Left cardiac atrium (tissue), 4 donors: ENCODE measurements around the gene TMEM98. TPM values are rescaled to one million over a fixed set of nuclear protein-coding genes. Genes with fewer than 3 reads are reported as not detected.
"Not testable (repeated sequence)": the region's sequence is repeated elsewhere in the genome, so short reads cannot be mapped to it uniquely, and the experiment has no call there.

Experiments
- ATAC-seq, 2 donors: fragments of 200-7000 bp; cut with Tn5 transposase; one replicate each; pipeline ENCODE4 v1.9.1; 2020; ENCODE audit warnings: mild to moderate bottlenecking in 2 of 2, moderate library complexity in 2 of 2
- DNase-seq: peaks from one replicate; pipeline ENCODE4 v3.0.0-alpha.2; 2020
- intact Hi-C, 2 donors: fragments of 100-400 bp; cut with DNase I; formaldehyde crosslinking; loops; one replicate each; pipeline versions ENCODE4 v1.14.1 to v1.15.1; 2022 to 2023
- long read RNA-seq: library from polyadenylated mRNA; unstranded; transcript quantifications from one replicate; pipeline ENCODE4 v2.0.0, GENCODE V29; 2021
- total RNA-seq, 2 donors: library from RNA; stranded (reverse); fragmentation: NEBNext Ultra II Directional; extraction: Animal tissue kit (Norgen Biotek cat#: 25700); gene quantifications; one replicate each; pipeline ENCODE4 v1.2.1, GENCODE V29; 2021
- donor health status: DM: no; HTN: yes; CAD: no.
- donor health status: DM: no; HTN: yes; CAD: no; lungs with severe emphysema.
- donor health status: DM: yes; HTN: yes; CAD: no.
- donor health status: Dilated cardiomyopathy.

Gene TMEM98, protein sequence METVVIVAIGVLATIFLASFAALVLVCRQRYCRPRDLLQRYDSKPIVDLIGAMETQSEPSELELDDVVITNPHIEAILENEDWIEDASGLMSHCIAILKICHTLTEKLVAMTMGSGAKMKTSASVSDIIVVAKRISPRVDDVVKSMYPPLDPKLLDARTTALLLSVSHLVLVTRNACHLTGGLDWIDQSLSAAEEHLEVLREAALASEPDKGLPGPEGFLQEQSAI
- total RNA-seq = 10 to 100 TPM; 29.8 to 36.5 TPM
- long read RNA-seq, full-length matches to known transcripts = 33 of 37 reads
- long read RNA-seq, partial matches to known transcripts = 2 of 37 reads
- long read RNA-seq, other reads (novel, unspliced or antisense) = 2 of 37 reads

DNA sequence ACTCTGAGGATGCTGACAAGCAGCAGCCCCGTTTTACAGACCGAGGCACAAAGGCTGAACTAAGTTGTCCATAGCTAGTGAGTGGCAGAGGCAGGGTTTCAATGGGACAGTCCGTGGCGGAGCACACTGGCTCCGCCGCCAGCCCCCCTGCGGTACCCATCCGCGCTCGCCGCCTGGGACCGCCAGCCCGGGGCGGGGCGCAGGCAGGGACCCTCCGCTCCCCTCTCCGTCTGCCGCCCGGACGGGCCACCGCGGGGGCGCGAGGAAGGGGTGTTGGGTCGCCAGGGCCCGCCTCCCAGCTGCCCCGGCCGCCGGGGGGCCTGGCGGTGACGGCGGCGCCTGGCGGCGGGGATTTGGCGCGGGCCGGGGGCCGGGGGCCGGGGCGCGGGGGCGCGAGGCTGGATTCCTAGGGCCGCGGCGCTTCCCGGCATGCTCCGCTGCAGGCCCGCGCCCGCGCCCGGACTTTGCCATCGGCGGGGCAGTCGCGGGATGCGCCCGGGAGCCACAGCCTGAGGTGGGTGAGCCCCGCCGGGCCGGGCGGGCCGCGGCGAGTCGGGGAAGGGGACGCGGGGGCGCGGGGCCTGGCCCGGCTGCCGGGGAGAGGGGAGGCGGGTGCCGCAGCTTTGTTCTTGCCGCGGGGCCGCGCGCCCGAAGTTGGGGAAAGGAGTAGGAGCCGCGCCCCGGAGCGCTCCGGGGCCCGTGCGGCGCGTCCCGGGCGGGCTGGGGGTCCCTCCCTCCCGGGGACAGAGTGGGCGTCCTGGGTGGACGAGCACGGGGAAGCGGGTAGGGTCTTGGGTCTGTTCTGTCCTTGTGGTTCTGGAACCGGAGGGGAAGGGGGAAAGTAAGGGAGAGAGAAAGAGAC is at the start of gene TMEM98:
TSS of gene TMEM98 (plus strand) at position 430 of the 862 bp plus-strand sequence. CDS start 3,376 bp downstream, outside the sequence.
- ATAC-seq (peak; percentile 77 to 89), DNase-seq (peak; percentile 46)
- intact Hi-C loops = no loop called here

DNA sequence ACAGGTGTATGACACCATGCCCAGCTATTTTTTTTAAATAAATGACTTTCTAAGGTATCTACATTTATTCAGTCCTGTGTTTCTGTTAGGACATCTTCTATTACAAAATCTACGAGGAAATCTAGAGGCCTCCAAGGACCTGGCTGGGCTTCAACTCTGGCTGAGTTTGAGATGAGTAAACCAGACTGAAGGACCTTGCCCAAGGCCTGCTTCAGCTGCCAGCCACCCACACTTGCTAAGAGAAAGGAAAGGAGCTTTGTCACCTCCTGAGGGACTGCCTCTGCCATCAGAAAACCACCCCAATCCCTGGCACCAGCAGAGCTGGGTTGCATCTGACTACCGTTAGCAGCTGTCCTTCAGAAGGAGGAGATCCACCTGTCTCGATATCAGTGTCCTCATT is 49.7 kb upstream of the TMEM98 start:
- intact Hi-C loops = loop anchor here in 1 of 2 donors (5.0 kb wide), 1 partner anchor 96 kb away; no protein-coding TSS in a partner anchor
- DNase-seq (peak; percentile 61), ATAC-seq (no peak)

DNA sequence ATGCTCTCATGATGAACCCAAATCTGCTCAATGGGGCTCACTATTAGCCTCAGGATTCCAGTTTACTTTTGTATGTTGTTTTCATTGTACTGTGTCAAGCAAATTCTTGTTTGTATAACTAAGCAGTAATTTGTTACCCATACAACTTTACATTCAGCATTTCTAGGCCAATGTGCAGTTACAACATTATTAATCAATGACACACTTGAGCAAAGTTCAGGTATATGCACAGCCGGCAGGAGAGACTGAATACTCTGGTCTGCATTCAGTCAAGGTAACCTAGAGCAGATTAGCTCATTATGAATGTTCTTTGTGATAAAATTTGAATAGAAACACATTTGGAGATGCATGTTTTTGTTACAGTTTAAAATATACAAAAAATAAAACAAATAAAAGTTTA is 48.8 kb upstream of the TMEM98 start:
- ATAC-seq = no peak
- DNase-seq = no peak
- intact Hi-C loops = loop anchor here in 1 of 2 donors (5.0 kb wide), 1 partner anchor 97 kb away; no protein-coding TSS in a partner anchor

DNA sequence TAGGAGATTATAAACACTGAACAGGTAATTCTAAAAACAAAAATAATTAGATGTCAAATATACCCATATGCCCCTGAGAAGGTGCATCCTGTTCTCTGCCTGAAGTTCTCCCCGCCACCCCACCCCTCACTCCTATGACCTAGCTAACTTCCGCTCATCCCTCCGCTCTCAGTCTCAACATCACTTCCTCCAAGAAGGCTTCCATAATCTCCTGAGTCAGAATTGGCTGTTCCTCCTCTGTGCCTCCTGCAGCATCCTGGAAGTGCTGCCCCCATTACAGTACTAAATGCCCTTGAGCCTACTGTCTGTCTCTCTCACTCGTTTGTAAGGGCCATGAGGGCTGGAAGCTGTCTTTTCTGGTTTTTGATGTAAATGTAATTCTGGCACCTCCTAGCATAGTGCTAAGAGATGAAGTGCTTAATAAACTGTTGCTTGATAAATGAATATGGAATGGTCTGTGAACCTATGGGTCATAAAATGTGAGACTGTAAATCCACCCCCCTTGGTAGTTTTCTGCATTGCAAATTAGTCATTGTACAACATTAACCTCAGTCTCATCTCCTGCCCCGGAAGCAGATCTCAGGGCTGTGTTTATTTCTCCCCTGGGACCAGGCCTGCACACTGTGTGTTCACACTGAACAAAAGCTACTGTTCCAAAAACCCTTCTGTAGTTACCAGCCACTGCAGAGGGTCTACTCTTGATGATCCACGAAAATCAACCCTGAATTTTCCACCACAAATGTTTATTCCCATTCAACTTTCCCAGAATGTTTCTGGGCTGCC is 47.1 kb upstream of the TMEM98 start:
- intact Hi-C loops = no loop called here
- ATAC-seq = no peak
- DNase-seq = no peak

DNA sequence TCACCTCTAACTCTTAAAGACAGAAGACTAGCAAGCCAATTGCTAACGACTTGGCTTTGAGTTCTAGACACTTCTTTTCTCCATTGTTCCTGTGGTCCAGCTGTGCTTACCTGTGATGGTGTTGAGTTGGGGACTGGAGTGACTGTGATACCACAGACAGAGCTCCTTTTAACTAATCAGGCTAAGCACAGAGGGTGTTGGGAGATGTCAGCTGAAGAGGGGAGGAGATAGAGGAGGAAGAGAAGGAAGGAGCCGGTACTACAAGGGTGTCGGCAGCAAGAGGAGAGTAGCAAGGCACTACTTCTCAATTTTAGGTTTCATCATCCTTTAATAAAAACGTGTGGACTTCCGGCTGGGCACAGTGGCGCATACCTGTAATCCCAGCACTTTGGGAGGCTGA is 45.9 kb upstream of the TMEM98 start:
- no peak for ATAC-seq
- no peak for DNase-seq
- intact Hi-C loops = no loop called here

DNA sequence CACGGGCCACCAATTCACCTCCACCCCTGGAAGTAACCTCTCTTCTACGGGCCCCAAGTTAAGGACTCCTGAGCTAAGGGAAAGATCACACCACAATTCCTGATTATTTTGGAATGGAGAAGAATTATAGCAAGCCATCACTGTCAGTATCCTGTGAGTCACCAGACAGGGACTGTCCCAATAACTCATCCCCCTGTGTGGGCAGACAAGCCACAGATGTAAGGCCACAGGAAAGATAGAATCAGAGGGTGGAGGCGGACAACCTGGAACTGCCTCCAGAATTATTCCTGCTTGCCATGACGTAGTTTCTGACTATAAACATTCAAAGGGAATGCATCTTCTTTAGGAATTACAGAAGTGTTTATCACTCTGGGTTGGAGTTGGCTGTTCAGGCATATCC is 45.2 kb upstream of the TMEM98 start:
- ATAC-seq (no peak), DNase-seq (no peak)
- intact Hi-C loops = no loop called here

DNA sequence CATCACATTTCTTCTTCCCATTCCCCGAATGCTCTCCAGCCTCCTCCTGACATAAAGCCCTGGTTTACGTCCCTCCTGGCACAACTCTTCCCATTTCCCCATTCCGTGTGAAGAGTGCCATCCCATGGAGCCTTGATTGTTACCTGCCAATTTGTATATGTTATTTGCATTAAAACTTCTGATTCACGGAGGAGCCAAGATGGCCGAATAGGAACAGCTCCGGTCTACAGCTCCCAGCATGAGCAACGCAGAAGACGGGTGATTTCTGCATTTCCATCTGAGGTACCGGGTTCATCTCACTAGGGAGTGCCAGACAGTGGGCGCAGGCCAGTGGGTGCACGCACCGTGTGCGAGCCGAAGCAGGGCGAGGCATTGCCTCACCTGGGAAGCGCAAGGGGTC is 41.0 kb upstream of the TMEM98 start:
- ATAC-seq, intact Hi-C loops, DNase-seq: not testable (repeated sequence)

DNA sequence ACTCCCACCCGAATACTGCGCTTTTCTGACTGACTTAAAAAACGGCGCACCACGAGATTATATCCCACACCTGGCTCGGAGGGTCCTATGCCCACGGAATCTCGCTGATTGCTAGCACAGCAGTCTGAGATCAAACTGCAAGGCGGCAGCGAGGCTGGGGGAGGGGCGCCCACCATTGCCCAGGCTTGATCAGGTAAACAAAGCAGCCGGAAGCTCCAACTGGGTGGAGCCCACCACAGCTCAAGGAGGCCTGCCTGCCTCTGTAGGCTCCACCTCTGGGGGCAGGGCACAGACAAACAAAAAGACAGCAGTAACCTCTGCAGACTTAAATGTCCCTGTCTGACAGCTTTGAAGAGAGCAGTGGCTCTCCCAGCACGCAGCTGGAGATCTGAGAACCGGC is 40.5 kb upstream of the TMEM98 start:
- intact Hi-C loops, DNase-seq, ATAC-seq: not testable (repeated sequence)

DNA sequence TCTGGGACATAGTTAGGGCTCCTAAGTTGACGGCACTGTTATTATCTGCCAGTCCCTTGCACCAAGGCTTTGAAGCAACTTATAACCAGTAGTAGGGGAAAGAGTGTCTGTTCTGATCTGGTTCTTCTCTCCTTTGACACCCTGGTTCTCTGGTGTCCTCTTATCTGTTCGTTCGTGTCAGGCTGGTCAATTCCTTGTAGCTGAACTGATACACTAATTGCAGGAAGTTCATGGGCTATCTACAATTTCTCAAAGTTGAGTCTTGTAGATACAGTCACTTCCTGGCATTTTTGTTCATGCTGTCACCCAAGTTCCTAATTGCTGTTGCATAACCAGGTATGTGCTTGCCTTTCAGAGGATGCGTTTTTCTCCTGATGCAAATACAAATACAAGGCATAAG is 33.7 kb upstream of the TMEM98 start:
- ATAC-seq (no peak), DNase-seq (no peak)
- intact Hi-C loops = no loop called here

DNA sequence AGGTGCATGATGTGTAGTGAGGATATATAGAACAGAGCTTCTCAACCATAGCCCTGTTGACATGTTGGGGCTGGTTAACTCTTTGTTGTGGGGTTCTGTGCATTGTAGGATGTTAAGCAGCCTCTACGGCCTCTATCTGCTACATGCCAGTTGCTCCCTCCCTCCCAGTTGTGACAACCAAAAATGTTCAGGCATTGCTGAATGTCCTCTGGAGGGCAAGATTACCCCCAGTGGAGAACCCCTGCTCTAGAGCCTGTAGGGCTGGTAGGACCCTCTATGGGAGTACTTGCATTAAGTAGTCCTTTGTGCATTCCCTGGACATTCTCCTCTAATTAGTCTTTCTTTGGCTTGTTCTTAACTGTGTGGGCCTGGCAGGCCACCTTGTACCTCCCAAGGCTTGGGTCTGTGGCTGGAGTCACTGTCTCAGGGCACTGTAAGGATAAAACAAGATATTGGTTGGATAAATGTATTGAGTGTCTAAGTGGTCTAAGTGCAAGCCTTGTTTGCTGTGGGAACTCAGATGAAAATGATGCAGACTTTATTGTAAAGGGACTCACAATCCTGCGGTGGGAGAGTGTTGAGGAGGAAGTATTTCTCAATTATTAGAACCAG is 31.2 kb upstream of the TMEM98 start:
- ATAC-seq (no peak), DNase-seq (no peak)
- intact Hi-C loops = no loop called here

DNA sequence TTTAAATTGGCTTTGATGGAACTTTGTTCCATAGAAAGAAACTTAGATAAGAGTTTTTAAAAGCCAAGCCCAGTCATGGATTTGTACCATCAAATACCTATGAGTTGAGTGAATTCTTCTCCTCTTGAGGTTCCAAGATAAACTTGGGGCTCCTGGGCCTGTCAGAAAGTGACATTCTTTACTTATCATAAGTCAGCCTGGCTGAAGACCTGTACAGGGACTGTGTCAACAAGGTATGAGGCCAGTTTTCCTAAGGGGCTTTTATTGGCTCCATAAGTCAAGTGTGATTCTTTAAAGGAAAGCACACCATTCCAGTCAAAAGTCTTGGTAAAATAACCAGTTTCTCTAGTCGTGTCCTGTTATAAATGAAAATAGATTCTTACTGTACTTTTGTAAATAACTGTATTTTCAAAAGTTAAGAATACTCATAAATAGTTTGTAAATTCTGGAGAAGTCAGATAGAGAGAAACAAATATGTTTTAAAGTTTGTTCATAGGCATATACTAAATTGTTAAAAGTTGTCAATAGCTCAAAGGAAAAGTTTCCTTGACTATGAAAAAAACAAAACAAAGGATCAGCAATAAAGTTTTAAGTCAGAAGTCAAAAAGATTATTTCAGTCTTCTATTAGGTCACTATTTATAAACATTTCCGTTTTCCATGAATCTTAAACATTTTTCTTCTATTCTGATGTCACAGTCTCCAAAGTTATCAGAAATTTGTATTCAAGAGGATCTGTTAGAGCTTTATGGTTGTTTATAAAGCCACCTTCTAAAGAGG is 28.5 kb upstream of the TMEM98 start:
- ATAC-seq (no peak), DNase-seq (no peak)
- intact Hi-C loops = no loop called here

DNA sequence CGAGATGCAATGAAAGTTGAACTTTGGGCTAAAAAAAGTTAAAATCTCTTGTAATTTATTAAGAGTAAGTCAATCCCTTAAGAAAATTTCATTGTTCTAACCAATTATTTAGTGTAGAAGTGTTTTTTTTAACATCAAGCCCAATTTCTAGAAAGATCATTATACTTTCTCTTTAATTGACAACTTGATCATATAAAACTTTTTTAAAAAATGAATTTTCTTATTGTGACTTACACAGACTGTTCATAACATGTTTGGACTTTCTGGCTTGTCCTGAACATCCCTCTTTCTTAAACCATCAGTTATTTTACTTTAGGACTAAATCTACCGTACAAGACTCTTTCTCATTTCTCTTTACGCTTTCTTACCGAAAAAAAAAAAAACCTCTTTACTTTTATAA is 26.2 kb upstream of the TMEM98 start:
- DNase-seq (no peak), ATAC-seq (no peak)
- intact Hi-C loops = no loop called here

DNA sequence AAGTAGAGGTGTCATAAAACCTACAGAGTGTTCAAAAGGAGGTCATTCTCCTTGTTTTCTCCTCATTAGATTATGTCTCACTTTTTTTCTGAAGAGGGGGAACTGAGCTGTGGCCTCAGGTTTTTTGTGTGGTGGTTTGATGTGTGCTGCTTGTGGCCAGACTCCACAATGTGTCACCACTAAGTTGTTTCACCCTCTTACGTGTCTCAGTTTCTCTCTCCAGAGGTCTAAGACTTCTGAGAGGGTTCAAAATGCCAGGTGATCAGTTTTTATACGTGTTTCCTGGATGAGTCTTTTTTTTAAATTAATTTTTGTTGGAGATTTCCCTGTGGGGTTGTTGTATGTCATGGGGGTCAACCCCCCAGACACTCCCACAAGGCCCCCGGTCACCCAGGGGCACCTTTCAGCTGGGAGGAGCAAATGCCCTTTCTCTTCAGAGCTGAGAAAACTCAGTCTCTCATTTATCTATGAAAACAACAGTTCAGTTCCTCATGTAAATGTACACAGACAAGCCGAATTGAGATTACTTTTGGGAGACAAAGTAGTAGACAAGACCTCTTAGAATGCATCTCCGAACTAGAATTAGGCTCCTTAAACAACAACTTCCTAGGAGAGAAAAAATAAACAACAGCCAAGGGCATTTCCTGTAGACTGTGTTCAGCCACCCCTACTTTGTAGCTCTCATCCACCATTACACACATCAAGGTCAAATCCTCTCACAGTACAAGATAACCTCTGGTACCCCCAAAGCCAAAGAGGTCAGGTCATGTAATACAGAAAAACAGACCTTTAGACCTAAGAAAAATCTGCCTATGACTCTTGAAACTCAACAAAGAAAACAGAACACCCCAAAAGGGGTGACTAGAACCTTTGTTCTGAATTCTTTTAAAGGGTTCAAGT is 23.9 kb upstream of the TMEM98 start:
- intact Hi-C loops = no loop called here
- DNase-seq (no peak), ATAC-seq (no peak)

DNA sequence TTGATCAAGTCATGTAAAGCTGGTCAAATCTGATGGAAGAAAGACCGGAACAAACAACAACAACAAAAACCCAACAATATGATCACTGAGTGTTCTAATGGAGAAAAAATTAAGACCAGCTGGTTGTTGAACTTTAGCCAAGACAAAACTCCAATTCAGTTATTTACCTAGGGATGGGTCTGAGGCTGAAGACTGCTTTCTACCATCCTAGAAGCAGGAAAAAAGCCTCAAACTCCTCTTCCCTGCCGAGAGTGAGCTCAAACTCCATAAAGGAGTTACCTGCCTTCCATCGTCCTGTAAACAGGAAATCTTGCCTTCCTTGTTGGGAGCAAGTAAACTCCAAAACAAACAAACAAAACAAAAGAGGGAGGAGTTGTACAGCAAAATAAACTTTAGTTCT is 23.1 kb upstream of the TMEM98 start:
- ATAC-seq (no peak), DNase-seq (no peak)
- intact Hi-C loops = no loop called here

DNA sequence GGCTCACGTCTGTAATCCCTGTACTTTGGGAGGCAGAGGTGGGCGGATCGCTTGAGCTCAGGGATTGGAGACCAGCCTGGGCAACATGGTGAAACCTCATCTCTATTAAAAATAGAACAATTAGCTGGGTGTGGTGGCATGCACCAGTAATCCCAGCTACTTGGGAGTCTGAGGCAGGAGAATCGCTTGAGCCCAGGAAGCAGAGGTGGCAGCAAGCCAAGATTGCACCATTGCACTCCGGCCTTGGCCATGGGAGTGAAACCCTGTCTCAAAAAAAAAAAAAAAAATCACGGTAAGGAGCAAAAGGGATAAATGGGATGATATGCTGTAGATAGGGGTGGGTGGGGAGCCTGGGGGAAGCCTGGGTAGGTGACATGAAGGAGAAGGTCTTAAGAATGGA is 20.4 kb upstream of the TMEM98 start:
- intact Hi-C loops = no loop called here
- DNase-seq (no peak), ATAC-seq (no peak)

DNA sequence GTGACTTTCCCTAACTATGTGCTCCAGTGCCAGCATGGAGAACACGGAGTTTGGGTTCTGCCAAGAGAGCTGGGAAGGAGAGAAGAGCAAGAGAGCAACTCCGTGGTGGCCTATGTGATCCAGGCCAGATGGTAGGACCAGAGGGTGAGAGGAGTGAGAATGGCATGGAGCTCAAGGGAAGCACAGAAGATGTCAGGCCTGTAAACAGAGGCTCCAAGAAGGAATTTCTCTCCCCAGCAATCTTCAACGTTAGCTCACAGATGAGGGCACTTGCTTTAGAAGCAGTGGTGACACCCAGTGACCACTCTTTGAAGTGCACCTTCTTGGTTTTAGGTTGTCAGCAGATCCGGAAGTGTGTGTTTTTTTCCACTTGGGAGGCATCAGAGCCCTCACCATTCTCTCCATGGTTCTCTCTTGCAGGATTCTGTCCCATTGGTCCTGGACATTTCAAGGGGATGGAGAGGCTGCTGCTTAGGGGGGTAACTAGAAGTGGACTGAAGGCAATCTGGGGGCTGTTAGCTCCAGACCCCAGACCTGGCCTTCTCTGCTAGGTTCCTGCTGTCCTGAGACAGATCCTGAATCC is 18.1 kb upstream of the TMEM98 start:
- peak; percentile 73 for DNase-seq
- peak; percentile 71 to 72 for ATAC-seq
- intact Hi-C loops = loop anchor here (2.0 to 10.0 kb wide), 2 partner anchors 33 to 125 kb away; partner anchors contain the start of gene MYO1D (in 1 of the 2)

DNA sequence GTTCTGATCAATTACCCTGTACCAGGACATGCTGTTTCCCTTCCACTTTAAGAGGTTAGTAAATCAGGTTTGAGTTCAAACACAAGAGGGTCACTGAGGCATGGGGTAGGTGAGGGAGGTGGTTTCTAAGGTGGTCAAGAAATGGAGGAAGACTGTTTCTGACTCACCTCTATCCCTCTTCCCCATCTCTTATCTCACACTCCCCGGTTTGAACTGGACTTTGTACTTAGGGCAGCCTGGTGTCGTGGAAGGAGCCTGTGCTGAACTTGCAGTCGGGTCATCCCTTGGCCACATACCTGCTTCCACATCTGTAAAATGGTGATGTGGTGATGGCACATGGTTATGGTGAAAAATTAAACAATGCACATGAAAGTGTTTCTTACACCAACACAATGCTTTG is 17.2 kb upstream of the TMEM98 start:
- no peak for ATAC-seq
- DNase-seq = no peak
- intact Hi-C loops = loop anchor here (1.0 to 10.0 kb wide), 2 partner anchors 126 to 127 kb away; no protein-coding TSS in a partner anchor
